Kidney (tissue), 14 donors: ENCODE results near the gene ACSF3. TPM values are rescaled to one million over a fixed set of nuclear protein-coding genes. Genes with fewer than 3 reads are reported as not detected.
"Not testable (repeated sequence)": the region's sequence is repeated elsewhere in the genome, so short reads cannot be mapped to it uniquely, and the experiment has no call there.

Experiments
- DNase-seq, 5 donors: peaks; one replicate each; pipeline ENCODE4 v3.0.0-alpha.2; 2013 to 2020
- FAIRE-seq: peaks from 2 replicates; lab custom pipeline; 2012; peaks lifted over from hg19 to GRCh38; lab: Jason Lieb, UNC
- H3K27ac ChIP-seq, 2 donors: one replicate each; pipeline ENCODE4 v1.7.0; 2013; ENCODE audit warnings: low read depth in 2 of 2, low read length in 2 of 2, inconsistent platforms in 1 of 2
- H3K27me3 ChIP-seq: one replicate; pipeline ENCODE4 v1.7.1; 2013; ENCODE audit warnings: low read length, inconsistent platforms; ENCODE audit not compliant: control insufficient read depth, insufficient read depth
- H3K36me3 ChIP-seq, 3 donors: one replicate each; pipeline versions ENCODE4 v1.7.0 to v1.7.1; 2013; ENCODE audit warnings: low read length in 3 of 3, control low read depth in 1 of 3, inconsistent platforms in 1 of 3; ENCODE audit not compliant: insufficient read depth in 3 of 3, control insufficient read depth in 2 of 3
- H3K4me1 ChIP-seq, 3 donors: one replicate each; pipeline versions ENCODE4 v1.7.0 to v1.7.1; 2013; ENCODE audit warnings: low read length in 3 of 3, inconsistent platforms in 1 of 3, low read depth in 1 of 3; ENCODE audit not compliant: control insufficient read depth in 2 of 3, insufficient read depth in 2 of 3
- H3K4me3 ChIP-seq, 3 donors: one replicate each; pipeline versions ENCODE4 v1.7.0 to v1.8.1; 2013; ENCODE audit warnings: low read length in 3 of 3, control low read depth in 1 of 3, inconsistent platforms in 1 of 3
- H3K9ac ChIP-seq, 3 donors: one replicate each; pipeline versions ENCODE4 v1.7.0 to v1.7.1; 2013; ENCODE audit warnings: low read length in 3 of 3, control low read depth in 1 of 3, inconsistent platforms in 1 of 3
- H3K9me3 ChIP-seq, 3 donors: one replicate each; pipeline versions ENCODE4 v1.7.0 to v1.7.1; 2013; ENCODE audit warnings: low read length in 3 of 3, control low read depth in 1 of 3, inconsistent platforms in 1 of 3; ENCODE audit not compliant: control insufficient read depth in 2 of 3, insufficient read depth in 1 of 3
- CTCF ChIP-seq: IDR thresholded peaks from 3 replicates; pipeline ENCODE4 v1.5.1; 2012; ENCODE audit warnings: mild to moderate bottlenecking, moderate library complexity, borderline replicate concordance; ENCODE audit not compliant: insufficient read depth; ENCODE audit errors: extremely low read depth
- intact Hi-C: fragments of 100-400 bp; cut with DNase I; formaldehyde crosslinking; loops from one replicate; pipeline ENCODE4 v1.11.1; 2022
- polyA plus RNA-seq: library from polyadenylated mRNA; stranded (reverse); fragments of 350-450 nt; fragmentation: Illumina TruSeq; extraction: RNeasy Lipid Tissue Mini Kit (QIAGEN cat#74804); gene quantifications from one replicate; pipeline ENCODE4 v1.2.3, GENCODE V29; 2014; ENCODE audit warnings: low read depth, low replicate concordance; ENCODE audit not compliant: insufficient read depth
- total RNA-seq: library from RNA; stranded (reverse); fragmentation: NEBNext Ultra II Directional; extraction: Animal tissue kit (Norgen Biotek cat#: 25700); gene quantifications from one replicate; pipeline ENCODE4 v1.2.1, GENCODE V29; 2021
- donor health status: control.
- donor health status: control.
- donor health status: control.
- donor health status: control.
- donor health status: control.
- donor health status: DM: yes; HTN: yes; CAD: no.
- donor health status: Normal renal cell carcinoma (clear cell type).

Gene ACSF3
- total and polyA plus RNA-seq, 2 donors from 2014 or later: 33.2 to 39.0 TPM

GRCh38 chr16:89090669-89091426 lies 2.8 kb upstream of the ACSF3 start:
- FAIRE-seq (no peak), DNase-seq (no peak)
- H3K27me3 ChIP-seq: no peaks in the 10 kb centered on the region
- no peak overlapping the region for H3K27ac ChIP-seq
- H3K36me3 ChIP-seq: no peaks in the 10 kb centered on the region
- no peak overlapping the region for H3K4me3 ChIP-seq
- H3K9me3 ChIP-seq: no peaks in the 10 kb centered on the region
- H3K9ac ChIP-seq: no peak overlapping the region
- no peak for TF ChIP-seq CTCF
- peaks cover 0 to 11% (median 5%) of the 10 kb centered on the region in 3 donors for H3K4me1 ChIP-seq
- intact Hi-C loops: no loop called here

GRCh38 chr16:89092013-89092412 lies 1.6 kb upstream of the ACSF3 start:
- FAIRE-seq (no peak), DNase-seq (no peak)
- intact Hi-C loops: no loop called here
- Histone ChIP-seq H3K27ac (no peak overlapping the region), H3K4me3 (no peak overlapping the region), H3K4me1 (peaks cover 0 to 12% (median 5%) of the 10 kb centered on the region in 3 donors), H3K27me3 (no peaks in the 10 kb centered on the region), H3K36me3 (no peaks in the 10 kb centered on the region), H3K9ac (no peak overlapping the region), H3K9me3 (no peaks in the 10 kb centered on the region)
- TF ChIP-seq CTCF: no peak

- H3K9me3 ChIP-seq, H3K27me3 ChIP-seq, DNase-seq, intact Hi-C loops, H3K27ac ChIP-seq, H3K36me3 ChIP-seq, H3K9ac ChIP-seq, FAIRE-seq: not testable (repeated sequence)
- Histone ChIP-seq H3K4me1 (peaks cover 0 to 12% (median 5%) of the 10 kb centered on the region in 3 donors), H3K4me3 (peak overlapping the region in 1 of 3 donors; percentile 32)
Observed at GRCh38 chr16:89093252-89093601, 425 bp upstream of the ACSF3 start.

GRCh38 chr16:89094252-89094879 lies 714 bp downstream of the ACSF3 start:
- Histone ChIP-seq H3K4me1 (peaks cover 0 to 12% (median 5%) of the 10 kb centered on the region in 3 donors), H3K36me3 (peaks cover 0 to 2% (median 0%) of the 10 kb centered on the region in 3 donors), H3K27me3 (no peaks in the 10 kb centered on the region), H3K9me3 (no peaks in the 10 kb centered on the region), H3K9ac (peak overlapping the region; percentile 26 to 65 (median 54)), H3K27ac (no peak overlapping the region), H3K4me3 (peak overlapping the region; percentile 62 to 83 (median 71))
- TF ChIP-seq CTCF: no peak
- DNase-seq (peak in 2 of 5 donors; percentile 24 to 80), FAIRE-seq (no peak)
- intact Hi-C loops: no loop called here
